Mesenchymal stem cell (in vitro differentiated cells and primary cell): Measurements from ENCODE around the gene MS4A6A.

Experiments
- DNase-seq: peaks from one replicate; pipeline ENCODE4 v3.0.0-alpha.2; 2013
- H2AFZ ChIP-seq: one replicate; pipeline ENCODE4 v1.6.1; 2013; ENCODE audit warnings: low read depth, mild to moderate bottlenecking, control low read depth, inconsistent platforms, low read length, moderate library complexity
- H2AK5ac ChIP-seq: 2 replicates; pipeline ENCODE4 v1.6.1; 2013; ENCODE audit warnings: low read length, moderate library complexity, mild to moderate bottlenecking, inconsistent platforms; ENCODE audit not compliant: severe bottlenecking
- H2BK120ac ChIP-seq: one replicate; pipeline ENCODE4 v1.6.1; 2013; ENCODE audit warnings: low read depth, mild to moderate bottlenecking, inconsistent platforms, low read length, moderate library complexity
- H2BK12ac ChIP-seq, 2 experiments: one replicate each; pipeline ENCODE4 v1.6.1; 2013; ENCODE audit warnings: inconsistent platforms in 2 of 2, low read length in 2 of 2, mild to moderate bottlenecking in 2 of 2, moderate library complexity in 2 of 2, control low read depth in 1 of 2
- H2BK15ac ChIP-seq: one replicate; pipeline ENCODE4 v1.6.1; 2013; ENCODE audit warnings: mild to moderate bottlenecking, low read depth, inconsistent platforms; ENCODE audit not compliant: poor library complexity, severe bottlenecking
- H2BK5ac ChIP-seq: 2 replicates; pipeline ENCODE4 v1.6.1; 2013; ENCODE audit warnings: low read depth, mild to moderate bottlenecking, low read length, control low read depth, inconsistent platforms; ENCODE audit not compliant: poor library complexity, severe bottlenecking
- H3K14ac ChIP-seq, 2 experiments: one replicate each; pipeline ENCODE4 v1.6.1; 2013; ENCODE audit warnings: inconsistent platforms in 2 of 2, low read length in 2 of 2, control low read depth in 1 of 2, mild to moderate bottlenecking in 1 of 2, moderate library complexity in 1 of 2
- H3K18ac ChIP-seq, 2 experiments: one replicate each; pipeline ENCODE4 v1.6.1; 2013; ENCODE audit warnings: inconsistent platforms in 2 of 2, low read length in 2 of 2, control low read depth in 1 of 2, low read depth in 1 of 2, mild to moderate bottlenecking in 1 of 2
- H3K23ac ChIP-seq, 2 experiments: one replicate each; pipeline ENCODE4 v1.6.1; 2013; ENCODE audit warnings: inconsistent platforms in 2 of 2, low read length in 2 of 2, mild to moderate bottlenecking in 2 of 2, moderate library complexity in 2 of 2, control low read depth in 1 of 2
- H3K27ac ChIP-seq: 2 replicates; pipeline ENCODE4 v1.5.1; 2013; ENCODE audit warnings: mild to moderate bottlenecking, moderate library complexity, low read length, control low read depth, inconsistent platforms; ENCODE audit not compliant: poor library complexity, severe bottlenecking
- H3K27me3 ChIP-seq, 2 experiments: 2 replicates each; pipeline versions ENCODE4 v1.6.1 to v1.7.0; 2013; ENCODE audit warnings: low read length in 2 of 2, mild to moderate bottlenecking in 2 of 2, moderate library complexity in 2 of 2, control low read depth in 1 of 2, inconsistent platforms in 1 of 2; ENCODE audit not compliant: control insufficient read depth in 1 of 2, insufficient read depth in 1 of 2
- H3K36me3 ChIP-seq, 2 experiments: 2 replicates each; pipeline versions ENCODE4 v1.6.1 to v1.7.0; 2013; ENCODE audit warnings: low read length in 2 of 2, control low read depth in 1 of 2, inconsistent platforms in 1 of 2, low read depth in 1 of 2, mild to moderate bottlenecking in 1 of 2; ENCODE audit not compliant: insufficient read depth in 2 of 2, control insufficient read depth in 1 of 2
- H3K4ac ChIP-seq, 2 experiments: one replicate each; pipeline ENCODE4 v1.6.1; 2013; ENCODE audit warnings: inconsistent platforms in 2 of 2, low read length in 2 of 2, mild to moderate bottlenecking in 2 of 2, moderate library complexity in 2 of 2, control low read depth in 1 of 2, low read depth in 1 of 2
- H3K4me1 ChIP-seq: 2 replicates; pipeline ENCODE4 v1.6.1; 2013; ENCODE audit warnings: low read depth, low read length, control low read depth; ENCODE audit not compliant: control insufficient read depth, insufficient read depth
- H3K4me2 ChIP-seq: 2 replicates; pipeline ENCODE4 v1.6.1; 2013; ENCODE audit warnings: low read length, mild to moderate bottlenecking, inconsistent platforms; ENCODE audit not compliant: poor library complexity, severe bottlenecking
- H3K4me3 ChIP-seq, 2 experiments: 2 replicates each; pipeline versions ENCODE4 v1.5.1 to v1.7.0; 2013; ENCODE audit warnings: low read length in 2 of 2, mild to moderate bottlenecking in 2 of 2, control low read depth in 1 of 2, low read depth in 1 of 2; ENCODE audit not compliant: insufficient read depth in 1 of 2
- H3K79me1 ChIP-seq: replicated peaks from 2 replicates; pipeline ENCODE4 v1.6.1; 2013; ENCODE audit warnings: mild to moderate bottlenecking, control low read depth, low read length, inconsistent platforms; ENCODE audit not compliant: poor library complexity, severe bottlenecking
- H3K9ac ChIP-seq: 2 replicates; pipeline ENCODE4 v1.7.0; 2013; ENCODE audit warnings: mild to moderate bottlenecking, low read length, moderate library complexity
- H3K9me3 ChIP-seq: 2 replicates; pipeline ENCODE4 v1.7.0; 2013; ENCODE audit warnings: mild to moderate bottlenecking, low read length; ENCODE audit not compliant: control insufficient read depth
- H4K8ac ChIP-seq: one replicate; pipeline ENCODE4 v1.6.1; 2013; ENCODE audit warnings: inconsistent platforms, mild to moderate bottlenecking, low read length, moderate library complexity
- H4K91ac ChIP-seq: one replicate; pipeline ENCODE4 v1.6.1; 2013; ENCODE audit warnings: mild to moderate bottlenecking, low read length, inconsistent platforms
- WGBS: methylation state at CpG from one replicate; pipeline ENCODE4 v1.1.7; 2013; ENCODE audit warnings: mixed read lengths; 5-methylcytosine and 5-hydroxymethylcytosine counted together

MS4A6A gene

GRCh38 chr11:60208951-60209350 is 26.1 kb upstream of the MS4A6A start:
- H2BK120ac ChIP-seq = no peak overlapping the region
- no peak overlapping the region for H3K9ac ChIP-seq
- no peak overlapping the region for H3K14ac ChIP-seq
- no peak overlapping the region for H2AFZ ChIP-seq
- H3K36me3 ChIP-seq = no peaks in the 10 kb centered on the region
- H3K18ac ChIP-seq = no peak overlapping the region
- H4K91ac ChIP-seq = no peak overlapping the region
- H3K4me3 ChIP-seq = no peak overlapping the region
- no peak for DNase-seq
- no peak overlapping the region for H2BK12ac ChIP-seq
- H2BK15ac ChIP-seq = no peak overlapping the region
- H3K4me2 ChIP-seq = no peak overlapping the region
- H3K27me3 ChIP-seq = no peaks in the 10 kb centered on the region
- no peak overlapping the region for H2BK5ac ChIP-seq
- no peak overlapping the region for H4K8ac ChIP-seq
- H2AK5ac ChIP-seq = no peak overlapping the region
- H3K4ac ChIP-seq = no peak overlapping the region
- H3K27ac ChIP-seq = no peak overlapping the region
- no peaks in the 10 kb centered on the region for H3K79me1 ChIP-seq
- no peak overlapping the region for H3K23ac ChIP-seq
- H3K9me3 ChIP-seq = no peaks in the 10 kb centered on the region
- no peaks in the 10 kb centered on the region for H3K4me1 ChIP-seq
- whole genome bisulfite sequencing = 54% methylated on average over 1 of the region's 1 CpG

GRCh38 chr11:60208146-60208895 is 25.4 kb upstream of the MS4A6A start:
- no peak overlapping the region for H2BK15ac ChIP-seq

GRCh38 chr11:60206616-60207015 is 23.7 kb upstream of the MS4A6A start:
- Histone ChIP-seq H4K91ac (no peak overlapping the region), H3K4me3 (no peak overlapping the region), H2BK5ac (no peak overlapping the region), H2AFZ (no peak overlapping the region), H3K23ac (no peak overlapping the region), H2BK12ac (no peak overlapping the region), H2BK15ac (no peak overlapping the region), H3K9me3 (no peaks in the 10 kb centered on the region), H3K4me1 (no peaks in the 10 kb centered on the region), H3K9ac (no peak overlapping the region), H3K4ac (no peak overlapping the region), H3K4me2 (no peak overlapping the region), H3K14ac (no peak overlapping the region), H3K27me3 (no peaks in the 10 kb centered on the region), H2AK5ac (no peak overlapping the region), H2BK120ac (no peak overlapping the region), H3K27ac (no peak overlapping the region), H3K18ac (no peak overlapping the region), H3K36me3 (no peaks in the 10 kb centered on the region), H3K79me1 (no peaks in the 10 kb centered on the region), H4K8ac (no peak overlapping the region)
- WGBS = 83% methylated on average over 1 of the region's 1 CpG
- DNase-seq = no peak

More at GRCh38 chr11:60208146-60208895, 25.4 kb upstream of the MS4A6A start:
- Histone ChIP-seq H3K4me1 (no peaks in the 10 kb centered on the region), H3K18ac (no peak overlapping the region), H3K36me3 (no peaks in the 10 kb centered on the region), H3K9ac (no peak overlapping the region), H2AK5ac (no peak overlapping the region), H3K14ac (no peak overlapping the region), H3K9me3 (no peaks in the 10 kb centered on the region), H3K4ac (no peak overlapping the region), H3K79me1 (no peaks in the 10 kb centered on the region), H3K23ac (no peak overlapping the region), H2BK12ac (no peak overlapping the region), H2BK5ac (no peak overlapping the region), H3K4me2 (no peak overlapping the region), H3K4me3 (no peak overlapping the region), H3K27me3 (no peaks in the 10 kb centered on the region), H3K27ac (no peak overlapping the region), H4K8ac (no peak overlapping the region), H2AFZ (no peak overlapping the region), H2BK120ac (no peak overlapping the region), H4K91ac (no peak overlapping the region)
- DNase-seq = peak; percentile 13
- 95% methylated on average over 2 of the region's 4 CpGs for WGBS

GRCh38 chr11:60204922-60205321 is 22.0 kb upstream of the MS4A6A start:
- H2BK5ac ChIP-seq = no peak overlapping the region
- no peak overlapping the region for H2BK12ac ChIP-seq
- no peak overlapping the region for H3K9ac ChIP-seq
- no peak overlapping the region for H2BK15ac ChIP-seq
- no peak overlapping the region for H2AK5ac ChIP-seq
- 100% methylated on average over 2 of the region's 4 CpGs for WGBS
- no peak for DNase-seq
- no peak overlapping the region for H3K4me3 ChIP-seq
- no peaks in the 10 kb centered on the region for H3K36me3 ChIP-seq
- H3K27me3 ChIP-seq = no peaks in the 10 kb centered on the region
- H2AFZ ChIP-seq = no peak overlapping the region
- no peaks in the 10 kb centered on the region for H3K79me1 ChIP-seq
- H3K18ac ChIP-seq = no peak overlapping the region
- H3K4me1 ChIP-seq = no peaks in the 10 kb centered on the region
- no peak overlapping the region for H3K23ac ChIP-seq
- H4K8ac ChIP-seq = no peak overlapping the region
- H3K4me2 ChIP-seq = no peak overlapping the region
- no peak overlapping the region for H2BK120ac ChIP-seq
- H3K14ac ChIP-seq = no peak overlapping the region
- no peak overlapping the region for H3K4ac ChIP-seq
- no peak overlapping the region for H3K27ac ChIP-seq
- H4K91ac ChIP-seq = no peak overlapping the region
- H3K9me3 ChIP-seq = no peaks in the 10 kb centered on the region
